Measurements from ENCODE around the gene SNCB. TPM values are rescaled to one million over a fixed set of nuclear protein-coding genes. Genes with fewer than 3 reads are reported as not detected.

SNCB gene
- total RNA-seq, 1 donor from 2014 or later: 0.24 TPM

DNA sequence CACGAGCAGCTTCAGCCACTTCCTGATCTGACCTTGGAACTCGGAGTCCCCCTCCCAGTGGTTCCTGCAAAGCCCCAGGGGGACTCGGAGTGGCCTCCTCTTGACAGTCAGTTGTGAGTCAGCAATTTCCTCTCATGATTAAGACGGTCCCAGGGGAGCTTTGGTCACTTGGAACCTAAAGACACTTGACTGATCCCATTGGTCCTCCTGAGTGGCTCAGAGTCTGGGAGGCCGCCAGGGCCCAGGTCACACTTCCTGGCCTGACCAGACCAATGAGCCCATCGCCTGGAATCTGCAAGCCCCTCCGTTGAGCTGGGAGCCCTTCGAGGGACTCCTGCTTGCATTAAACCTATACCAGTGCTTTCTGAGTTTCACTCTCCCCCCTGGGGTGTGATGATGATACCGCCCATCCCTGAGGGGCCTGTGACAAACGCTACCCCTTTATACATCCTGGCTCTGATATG, 46.1 kb upstream of the SNCB start:
- Mint-ChIP-seq H3K36me3 (ENCODE audit: insufficient read depth) (no peaks in the 10 kb centered on the region), H3K27ac (no peak overlapping the region)

DNA sequence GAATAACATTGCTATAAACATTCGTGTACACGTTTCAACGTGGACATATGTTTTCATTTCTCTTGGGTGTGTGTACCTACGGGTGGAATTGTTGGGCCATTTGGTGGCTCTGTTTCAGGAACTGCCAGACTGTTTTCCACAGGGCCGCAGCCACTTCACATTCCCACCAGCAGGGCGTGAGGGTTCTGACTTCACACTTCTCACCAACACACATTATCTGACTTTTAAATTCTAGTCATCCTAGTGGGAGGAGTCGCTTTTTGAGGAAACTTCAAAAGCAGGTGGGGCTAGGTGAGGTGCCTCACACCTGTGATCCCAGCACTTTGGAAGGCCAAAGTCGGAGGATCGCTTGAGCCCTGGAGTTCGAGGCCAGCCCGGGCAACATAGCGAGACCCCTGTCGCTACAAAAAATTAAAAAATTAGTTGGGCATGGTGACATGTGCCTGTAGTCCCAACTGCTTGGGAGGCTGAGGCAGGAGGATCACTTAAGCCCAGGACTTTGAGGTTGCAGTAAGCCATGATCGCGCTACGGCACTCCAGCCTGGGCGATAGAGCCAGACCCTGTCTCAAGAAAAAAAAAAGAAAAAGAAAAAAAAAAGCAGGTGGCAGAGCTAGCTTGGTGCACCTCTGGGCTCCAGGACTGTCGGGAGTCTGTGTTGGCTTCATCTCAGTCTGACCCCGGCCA, 45.5 kb upstream of the SNCB start:
- no peak for DNase-seq (ENCODE audit: low spot score, unreplicated experiment)
- Mint-ChIP-seq H3K4me1 (ENCODE audit: low read depth) (peaks cover 3% of the 10 kb centered on the region), H3K4me3 (ENCODE audit: low read depth) (no peak overlapping the region), H3K27ac (no peak overlapping the region), H3K36me3 (ENCODE audit: insufficient read depth) (no peaks in the 10 kb centered on the region), H3K27me3 (peaks cover 35% of the 10 kb centered on the region), H3K9me3 (ENCODE audit: low read depth) (no peaks in the 10 kb centered on the region)
- TF ChIP-seq, protein P1, sequence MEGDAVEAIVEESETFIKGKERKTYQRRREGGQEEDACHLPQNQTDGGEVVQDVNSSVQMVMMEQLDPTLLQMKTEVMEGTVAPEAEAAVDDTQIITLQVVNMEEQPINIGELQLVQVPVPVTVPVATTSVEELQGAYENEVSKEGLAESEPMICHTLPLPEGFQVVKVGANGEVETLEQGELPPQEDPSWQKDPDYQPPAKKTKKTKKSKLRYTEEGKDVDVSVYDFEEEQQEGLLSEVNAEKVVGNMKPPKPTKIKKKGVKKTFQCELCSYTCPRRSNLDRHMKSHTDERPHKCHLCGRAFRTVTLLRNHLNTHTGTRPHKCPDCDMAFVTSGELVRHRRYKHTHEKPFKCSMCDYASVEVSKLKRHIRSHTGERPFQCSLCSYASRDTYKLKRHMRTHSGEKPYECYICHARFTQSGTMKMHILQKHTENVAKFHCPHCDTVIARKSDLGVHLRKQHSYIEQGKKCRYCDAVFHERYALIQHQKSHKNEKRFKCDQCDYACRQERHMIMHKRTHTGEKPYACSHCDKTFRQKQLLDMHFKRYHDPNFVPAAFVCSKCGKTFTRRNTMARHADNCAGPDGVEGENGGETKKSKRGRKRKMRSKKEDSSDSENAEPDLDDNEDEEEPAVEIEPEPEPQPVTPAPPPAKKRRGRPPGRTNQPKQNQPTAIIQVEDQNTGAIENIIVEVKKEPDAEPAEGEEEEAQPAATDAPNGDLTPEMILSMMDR (IDR thresholded peaks at IDR 0.05; ENCODE audit: unreplicated experiment): peak; percentile 75

More for the DNA sequence above, 46.1 kb upstream of the SNCB start:
- peaks cover 33% of the 10 kb centered on the region for H3K27me3 Mint-ChIP-seq
- no peak for DNase-seq (ENCODE audit: low spot score, unreplicated experiment)
- H3K4me3 Mint-ChIP-seq (ENCODE audit: low read depth): no peak overlapping the region
- H3K9me3 Mint-ChIP-seq (ENCODE audit: low read depth): no peaks in the 10 kb centered on the region
- H3K4me1 Mint-ChIP-seq (ENCODE audit: low read depth): peaks cover under 1% of the 10 kb centered on the region
- TF ChIP-seq, protein P1 (IDR thresholded peaks at IDR 0.05; ENCODE audit: unreplicated experiment): no peak

DNA sequence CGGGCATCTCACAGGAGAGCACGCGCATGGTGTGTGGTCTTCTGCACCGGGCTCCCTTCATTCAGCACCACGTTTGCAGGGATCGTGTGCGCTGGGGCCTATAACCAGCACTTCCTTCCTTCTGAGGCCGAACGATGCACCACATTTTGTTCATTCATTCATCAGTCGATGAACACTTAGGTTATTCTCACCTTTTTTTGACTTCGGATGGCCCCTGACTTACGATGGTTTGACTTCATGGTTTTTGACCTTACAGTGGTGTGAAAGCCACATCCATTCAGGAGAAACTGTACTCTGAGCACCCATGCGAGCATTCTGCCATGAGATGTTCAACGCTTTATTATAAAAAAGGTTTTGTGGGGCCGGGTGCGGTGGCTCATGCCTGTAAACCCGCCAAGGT, 44.5 kb upstream of the SNCB start:
- TF ChIP-seq, protein P1 (IDR thresholded peaks at IDR 0.05; ENCODE audit: unreplicated experiment): no peak
- no peak overlapping the region for H3K4me3 Mint-ChIP-seq (ENCODE audit: low read depth)
- H3K4me1 Mint-ChIP-seq (ENCODE audit: low read depth): peaks cover 3% of the 10 kb centered on the region
- H3K9me3 Mint-ChIP-seq (ENCODE audit: low read depth): no peaks in the 10 kb centered on the region
- H3K27ac Mint-ChIP-seq: no peak overlapping the region
- no peaks in the 10 kb centered on the region for H3K36me3 Mint-ChIP-seq (ENCODE audit: insufficient read depth)
- peaks cover 33% of the 10 kb centered on the region for H3K27me3 Mint-ChIP-seq
- no peak for DNase-seq (ENCODE audit: low spot score, unreplicated experiment)

DNA sequence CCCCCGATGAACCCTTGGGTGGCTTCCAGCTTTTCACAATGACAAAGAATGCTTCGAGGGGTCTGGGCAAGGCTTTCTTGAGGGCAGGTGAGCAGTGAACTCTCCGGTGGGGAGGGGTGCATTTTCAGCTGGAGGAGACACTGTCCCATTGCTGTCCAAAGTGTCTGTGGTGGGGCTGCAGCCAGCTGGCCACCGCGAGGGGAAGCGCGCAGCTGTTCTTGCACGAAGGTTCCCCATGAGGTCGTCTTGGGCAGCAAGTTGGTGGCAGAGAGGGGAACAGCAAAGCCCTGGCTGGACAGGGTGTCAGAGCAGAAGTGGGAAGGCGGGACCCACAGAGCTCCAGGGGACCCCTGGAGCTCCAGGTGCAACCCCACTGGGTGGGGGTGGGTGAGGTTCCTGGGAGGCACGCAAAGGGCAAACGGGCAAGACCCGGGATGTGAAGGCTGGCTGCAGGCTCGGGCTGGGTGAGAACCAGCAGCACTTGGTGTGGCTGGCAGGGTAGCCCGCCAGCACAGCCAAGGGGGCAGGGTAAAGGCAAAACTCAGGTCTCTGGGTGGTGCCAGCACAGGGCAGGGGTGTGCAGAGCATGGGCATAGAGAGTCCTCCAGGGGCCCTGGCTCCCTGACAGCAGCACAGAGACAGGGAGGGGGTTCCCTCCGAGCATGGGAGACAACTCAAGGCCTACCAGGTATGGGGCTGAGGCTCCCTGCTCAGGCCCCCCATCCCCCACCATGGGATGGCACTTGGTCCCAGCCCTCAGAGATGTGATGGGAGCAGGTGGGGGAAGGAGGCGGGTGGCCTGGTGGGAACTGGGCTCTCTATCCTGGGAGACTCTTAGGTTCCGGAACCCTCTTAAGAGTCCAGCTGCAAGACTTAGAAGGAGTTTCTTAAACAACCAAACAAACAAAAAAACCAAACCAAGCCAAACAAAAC, 43.6 kb upstream of the SNCB start:
- peaks cover 3% of the 10 kb centered on the region for H3K4me1 Mint-ChIP-seq (ENCODE audit: low read depth)
- H3K4me3 Mint-ChIP-seq (ENCODE audit: low read depth): no peak overlapping the region
- DNase-seq (ENCODE audit: low spot score, unreplicated experiment): no peak
- no peaks in the 10 kb centered on the region for H3K9me3 Mint-ChIP-seq (ENCODE audit: low read depth)
- TF ChIP-seq, protein P1 (IDR thresholded peaks at IDR 0.05; ENCODE audit: unreplicated experiment): no peak
- peaks cover 31% of the 10 kb centered on the region for H3K27me3 Mint-ChIP-seq
- H3K36me3 Mint-ChIP-seq (ENCODE audit: insufficient read depth): no peaks in the 10 kb centered on the region
- no peak overlapping the region for H3K27ac Mint-ChIP-seq

Measured in progenitor cell of endocrine pancreas (in vitro differentiated cells).